Measurements from ENCODE around the gene PTPRN2.

Gene PTPRN2

GRCh38 chr7:157978766-157979165, 608.9 kb downstream of the PTPRN2 start:
- Histone ChIP-seq H3K9ac (no peak overlapping the region), H2AFZ (no peak overlapping the region), H3K4me2 (ENCODE audit: low read length) (no peak overlapping the region), H3K4me1 (no peaks in the 10 kb centered on the region), H3K79me2 (no peaks in the 10 kb centered on the region), H3K4me3 (ENCODE audit: low read depth, low read length) (no peak overlapping the region), H3K27ac (no peak overlapping the region), H3K27me3 (ENCODE audit: control insufficient read depth, insufficient read depth, low read length) (no peaks in the 10 kb centered on the region), H3K36me3 (ENCODE audit: control insufficient read depth, insufficient read depth, low read length) (no peaks in the 10 kb centered on the region), H3K9me3 (ENCODE audit: control insufficient read depth, low read length) (no peaks in the 10 kb centered on the region)
- no peak for TF ChIP-seq CTCF (IDR thresholded peaks at IDR 0.05)

DNA sequence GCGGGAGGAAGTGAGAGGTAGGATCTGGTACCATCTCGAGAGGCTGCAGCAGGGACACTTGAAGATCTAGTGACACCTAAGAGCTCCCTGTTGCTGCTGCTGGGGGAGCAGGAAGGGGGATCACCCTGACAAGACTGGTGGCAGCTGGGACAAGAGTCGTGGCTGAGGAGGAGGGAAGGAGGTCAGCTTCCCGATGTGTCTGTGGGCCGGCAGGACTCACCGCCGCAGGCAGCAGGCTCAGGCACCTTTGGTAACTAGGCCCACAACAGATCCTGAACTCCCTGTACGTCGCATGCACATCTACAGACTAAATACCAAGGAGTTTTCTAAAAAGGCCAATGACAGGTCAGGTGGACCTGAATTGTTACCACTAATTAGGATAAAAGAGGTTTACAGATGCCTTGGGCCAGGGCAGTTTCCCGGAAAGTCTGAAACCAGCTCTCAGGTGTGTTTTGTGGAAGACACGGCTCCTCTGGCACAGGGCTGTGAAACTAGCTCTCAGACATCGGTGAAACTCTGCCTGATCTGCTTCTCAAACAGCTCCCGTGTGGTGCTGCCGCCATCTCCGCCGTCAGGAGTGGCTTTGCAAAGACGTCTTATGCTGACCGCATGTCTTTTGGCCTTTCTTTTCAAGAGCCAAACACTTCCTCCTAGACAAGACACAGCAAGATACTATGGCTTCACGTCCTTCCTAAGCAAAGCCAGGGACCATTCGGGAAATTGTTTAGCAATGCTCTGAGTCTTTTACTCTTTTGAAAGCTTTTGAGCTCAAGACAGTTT, 609.7 kb downstream of the PTPRN2 start:
- TF ChIP-seq CTCF (IDR thresholded peaks at IDR 0.05) = no peak

DNA sequence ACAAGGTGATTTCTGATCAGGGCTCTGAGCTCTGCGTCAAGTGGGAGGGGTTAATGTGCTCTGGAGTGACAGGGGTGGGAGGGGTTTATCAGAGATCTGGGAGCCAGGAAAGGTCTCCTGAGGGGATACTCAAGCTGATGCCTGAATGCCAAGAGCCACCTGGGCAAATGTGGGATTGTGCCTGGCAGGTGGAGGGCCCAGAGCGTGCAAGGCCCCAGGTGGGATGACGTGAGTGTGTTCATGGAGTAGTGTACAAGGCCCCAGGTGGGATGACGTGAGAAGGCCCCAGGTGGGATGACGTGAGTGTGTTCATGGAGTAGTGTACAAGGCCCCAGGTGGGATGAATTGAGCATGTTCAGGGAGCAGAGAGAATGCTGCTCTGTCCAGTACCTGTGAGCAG, 610.3 kb downstream of the PTPRN2 start:
- H2AFZ ChIP-seq = no peak overlapping the region
- H3K4me1 ChIP-seq = no peaks in the 10 kb centered on the region
- no peaks in the 10 kb centered on the region for H3K27me3 ChIP-seq (ENCODE audit: control insufficient read depth, insufficient read depth, low read length)
- no peaks in the 10 kb centered on the region for H3K79me2 ChIP-seq
- TF ChIP-seq CTCF (IDR thresholded peaks at IDR 0.05) = no peak
- H3K4me2 ChIP-seq (ENCODE audit: low read length) = no peak overlapping the region
- H3K36me3 ChIP-seq (ENCODE audit: control insufficient read depth, insufficient read depth, low read length) = no peaks in the 10 kb centered on the region
- H3K9me3 ChIP-seq (ENCODE audit: control insufficient read depth, low read length) = no peaks in the 10 kb centered on the region
- H3K4me3 ChIP-seq (ENCODE audit: low read depth, low read length) = no peak overlapping the region
- H3K9ac ChIP-seq = no peak overlapping the region
- no peak overlapping the region for H3K27ac ChIP-seq

More for the DNA sequence above, 609.7 kb downstream of the PTPRN2 start:
- no peak overlapping the region for H2AFZ ChIP-seq
- no peaks in the 10 kb centered on the region for H3K9me3 ChIP-seq (ENCODE audit: control insufficient read depth, low read length)
- no peak overlapping the region for H3K4me3 ChIP-seq (ENCODE audit: low read depth, low read length)
- no peaks in the 10 kb centered on the region for H3K79me2 ChIP-seq
- H3K27ac ChIP-seq = no peak overlapping the region
- H3K4me1 ChIP-seq = no peaks in the 10 kb centered on the region
- no peak overlapping the region for H3K9ac ChIP-seq
- no peak overlapping the region for H3K4me2 ChIP-seq (ENCODE audit: low read length)
- H3K36me3 ChIP-seq (ENCODE audit: control insufficient read depth, insufficient read depth, low read length) = no peaks in the 10 kb centered on the region
- no peaks in the 10 kb centered on the region for H3K27me3 ChIP-seq (ENCODE audit: control insufficient read depth, insufficient read depth, low read length)

DNA sequence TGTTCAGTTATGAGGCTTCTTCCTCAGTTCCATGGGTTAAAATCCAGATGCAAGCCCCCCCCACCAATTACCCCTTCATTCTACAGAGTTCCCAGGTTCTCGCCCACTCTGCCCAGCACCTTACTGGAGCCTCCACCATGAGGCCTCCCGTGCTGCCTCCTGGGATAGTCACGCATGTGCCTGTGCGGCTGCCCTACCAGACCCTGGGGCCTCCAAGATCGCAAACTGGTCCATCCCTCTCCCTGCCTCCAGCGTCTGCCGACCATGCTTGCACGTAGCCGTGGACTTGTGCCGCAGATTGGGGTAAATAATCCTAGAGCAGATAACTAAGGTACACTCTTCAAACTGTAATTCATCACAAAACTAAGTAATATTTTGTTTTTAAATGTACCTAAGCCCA, 611.2 kb downstream of the PTPRN2 start:
- no peak overlapping the region for H3K4me3 ChIP-seq (ENCODE audit: low read depth, low read length)
- H3K9ac ChIP-seq = no peak overlapping the region
- H3K4me1 ChIP-seq = no peaks in the 10 kb centered on the region
- no peaks in the 10 kb centered on the region for H3K9me3 ChIP-seq (ENCODE audit: control insufficient read depth, low read length)
- no peaks in the 10 kb centered on the region for H3K79me2 ChIP-seq
- no peak overlapping the region for H3K27ac ChIP-seq
- TF ChIP-seq CTCF (IDR thresholded peaks at IDR 0.05) = no peak
- no peak overlapping the region for H3K4me2 ChIP-seq (ENCODE audit: low read length)
- no peaks in the 10 kb centered on the region for H3K27me3 ChIP-seq (ENCODE audit: control insufficient read depth, insufficient read depth, low read length)
- H3K36me3 ChIP-seq (ENCODE audit: control insufficient read depth, insufficient read depth, low read length) = no peaks in the 10 kb centered on the region
- no peak overlapping the region for H2AFZ ChIP-seq

Measured in parathyroid adenoma (tissue), 2 donors.